ENCODE data around the gene ZNF277.

ZNF277 gene

DNA sequence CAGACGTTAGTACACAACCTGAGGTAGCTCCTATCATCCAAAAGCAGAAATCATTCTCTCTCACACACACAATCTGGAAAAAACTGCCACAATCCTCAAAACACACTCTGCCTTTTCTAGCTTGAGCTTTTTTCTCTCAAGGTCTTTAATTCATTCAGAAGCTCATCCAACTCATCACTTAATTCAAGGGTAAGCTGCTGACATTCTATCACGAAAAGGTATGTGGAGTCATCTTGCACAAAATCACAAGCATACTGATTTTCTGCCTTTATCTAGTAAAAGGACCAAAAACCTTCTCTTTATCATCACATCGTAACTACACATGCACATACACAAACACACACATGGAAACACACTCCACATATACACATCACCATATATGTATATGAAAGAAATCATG lies 32.3 kb upstream of the ZNF277 start:
- no peak overlapping the region for H3K4me3 ChIP-seq (ENCODE audit: low read depth, low read length)
- no peak for TF ChIP-seq CTCF (IDR thresholded peaks at IDR 0.05; ENCODE audit: low read depth, low read length)

DNA sequence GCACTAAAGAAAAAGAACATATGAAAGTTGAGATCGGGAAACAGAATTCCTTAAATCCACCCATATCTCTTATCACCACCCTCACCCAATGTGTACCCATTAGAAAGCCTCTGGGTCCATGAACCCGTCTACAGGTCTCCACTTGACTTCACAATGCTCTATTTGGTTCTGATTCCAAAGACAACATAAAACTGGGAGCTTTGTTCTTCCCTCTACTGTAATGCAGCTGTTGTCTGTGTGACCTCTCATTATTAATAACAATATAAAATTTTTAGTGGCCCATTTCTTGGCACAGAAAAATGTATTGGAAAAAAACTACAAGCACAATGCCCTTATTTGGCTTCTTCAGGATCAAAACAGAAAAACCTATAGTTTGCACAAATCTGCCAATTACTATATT lies 30.3 kb upstream of the ZNF277 start:
- H3K4me3 ChIP-seq (ENCODE audit: low read depth, low read length) = no peak overlapping the region
- no peak for TF ChIP-seq CTCF (IDR thresholded peaks at IDR 0.05; ENCODE audit: low read depth, low read length)

DNA sequence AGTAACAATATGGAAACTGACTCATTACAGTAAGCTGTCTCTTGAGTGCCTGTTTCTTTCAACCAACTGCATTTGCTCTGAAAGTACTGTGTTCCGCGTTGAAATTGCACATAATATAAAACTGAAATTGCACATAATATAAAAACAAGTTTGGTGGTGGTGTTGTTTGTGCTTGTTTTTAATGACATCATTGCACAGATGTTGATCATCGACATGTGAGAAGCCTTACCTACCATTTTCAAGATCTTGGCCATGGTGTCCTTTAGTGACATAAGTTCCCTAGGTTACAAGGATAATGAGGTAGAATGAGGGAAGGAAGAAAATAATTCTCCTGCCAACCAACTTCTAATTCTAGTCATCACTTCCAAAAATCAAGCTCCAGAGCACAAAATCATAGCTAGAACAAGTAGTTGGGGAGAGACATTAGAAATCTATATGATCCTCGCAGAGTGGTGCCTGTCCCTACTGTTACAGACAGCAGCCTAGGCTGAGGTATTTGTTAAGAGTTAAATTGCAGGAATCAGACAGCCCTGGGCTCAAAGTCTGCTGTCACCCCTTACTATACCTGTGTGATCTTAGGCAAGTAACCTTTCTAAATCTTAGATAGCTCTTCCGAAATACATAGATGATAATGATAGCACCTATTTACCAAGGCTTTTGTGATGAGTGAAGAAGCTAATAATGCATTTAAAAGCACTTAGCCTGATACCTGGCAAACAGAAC lies 29.6 kb upstream of the ZNF277 start:
- no peak overlapping the region for H3K4me3 ChIP-seq (ENCODE audit: low read depth, low read length)
- no peak for TF ChIP-seq CTCF (IDR thresholded peaks at IDR 0.05; ENCODE audit: low read depth, low read length)

DNA sequence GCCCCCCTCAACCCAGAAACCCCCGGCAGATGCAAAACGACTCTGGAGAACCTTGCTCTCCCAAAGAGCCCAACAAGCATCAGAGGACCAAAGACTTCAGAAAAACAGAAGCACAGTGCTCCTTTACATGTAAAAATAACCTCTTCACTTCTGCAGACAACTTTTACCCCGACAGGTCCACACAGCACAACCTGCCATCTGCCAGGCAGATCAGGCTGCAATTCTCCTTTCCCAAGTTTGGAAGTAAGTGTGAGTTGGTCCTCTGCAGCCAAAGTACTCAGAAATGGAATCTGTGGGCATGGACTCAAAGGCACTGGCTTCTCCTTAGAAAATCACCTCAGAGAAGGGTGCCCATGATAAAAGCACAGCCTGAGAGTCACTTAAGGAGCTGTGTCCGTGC lies 26.3 kb upstream of the ZNF277 start:
- no peak for TF ChIP-seq CTCF (IDR thresholded peaks at IDR 0.05; ENCODE audit: low read depth, low read length)
- no peak overlapping the region for H3K4me3 ChIP-seq (ENCODE audit: low read depth, low read length)

GRCh38 chr7:112182749-112183148 lies 23.7 kb upstream of the ZNF277 start:
- H3K4me3 ChIP-seq (ENCODE audit: low read depth, low read length) = no peak overlapping the region
- TF ChIP-seq CTCF (IDR thresholded peaks at IDR 0.05; ENCODE audit: low read depth, low read length) = no peak

DNA sequence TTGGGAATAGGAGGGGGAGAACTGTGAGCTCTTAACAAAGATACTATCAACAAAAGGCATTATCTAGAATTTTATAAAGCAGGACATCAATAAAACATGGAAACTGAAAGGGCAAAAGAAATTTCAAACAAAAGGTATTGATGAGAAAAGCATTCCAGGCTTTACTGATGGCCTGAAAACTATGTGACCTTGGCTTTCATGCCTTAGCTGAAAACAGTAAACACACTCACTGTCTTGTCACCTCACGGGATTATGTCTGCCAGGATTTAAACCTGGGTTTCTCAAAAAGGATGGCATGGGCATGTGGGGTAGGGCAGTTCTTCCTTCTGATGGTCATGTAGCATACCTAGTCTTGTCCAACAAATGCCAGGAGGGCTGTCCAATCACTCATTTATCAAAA lies 23.2 kb upstream of the ZNF277 start:
- TF ChIP-seq CTCF (IDR thresholded peaks at IDR 0.05; ENCODE audit: low read depth, low read length) = no peak
- H3K4me3 ChIP-seq (ENCODE audit: low read depth, low read length) = no peak overlapping the region

- H3K4me3 ChIP-seq (ENCODE audit: low read depth, low read length) = no peak overlapping the region
- TF ChIP-seq CTCF (IDR thresholded peaks at IDR 0.05; ENCODE audit: low read depth, low read length) = no peak
These were observed 22.0 kb upstream of the ZNF277 start for GRCh38 chr7:112184455-112184854.

Data from WI38 (cell line).